HepG2 (cell line): Measurements from ENCODE around the gene HDHD3. TPM values are rescaled to one million over a fixed set of nuclear protein-coding genes. Genes with fewer than 3 reads are reported as not detected.

Experiments
- HDAC6 ChIP-seq: fragments of 200-600 bp; sonication (generic); IDR thresholded peaks from 2 replicates; pipeline ENCODE4 v1.7.0; 2017; ENCODE audit warnings: mild to moderate bottlenecking, antibody characterized with exemption, low read length, low read depth
- KDM5A ChIP-seq: fragments of 200-600 bp; sonication (generic); IDR thresholded peaks from 2 replicates; pipeline ENCODE4 v1.7.0; 2018; ENCODE audit warnings: antibody characterized with exemption, mild to moderate bottlenecking, low read length, borderline replicate concordance
- MAF1 ChIP-seq: sonication (generic); formaldehyde crosslinking; IDR thresholded peaks from 2 replicates; pipeline ENCODE4 v1.5.0; 2020; ENCODE audit warnings: missing genetic modification reagents, borderline replicate concordance
- MAFK ChIP-seq, 2 experiments: IDR thresholded peaks in 1 of 2; conservative IDR thresholded peaks in 1 of 2; 2 replicates each; pipeline ENCODE4 v1.6.1; 2011; ENCODE audit warnings: improper control_type of control experiment in 2 of 2, low read length in 2 of 2
- MTA3 ChIP-seq: sonication (generic); formaldehyde crosslinking; IDR thresholded peaks from 2 replicates; pipeline ENCODE4 v1.4.0; 2020; ENCODE audit warnings: missing genetic modification reagents
- MTF1 ChIP-seq: sonication (generic); formaldehyde crosslinking; IDR thresholded peaks from 2 replicates; pipeline ENCODE4 v1.5.0; 2020; ENCODE audit warnings: missing genetic modification reagents
- NBN ChIP-seq: fragments of 450-650 bp; conservative IDR thresholded peaks from 2 replicates; pipeline ENCODE4 v1.6.1; 2017
- RFX5 ChIP-seq: IDR thresholded peaks from 2 replicates; pipeline ENCODE4 v1.6.1; 2011; ENCODE audit warnings: low read depth, low read length, improper control_type of control experiment
- ZNF10 ChIP-seq: sonication (generic); formaldehyde crosslinking; IDR thresholded peaks from 2 replicates; pipeline ENCODE4 v1.4.0; 2020; ENCODE audit warnings: mild to moderate bottlenecking, low read depth, missing genetic modification reagents, borderline replicate concordance
- ZNF354B ChIP-seq: sonication (generic); formaldehyde crosslinking; IDR thresholded peaks from 2 replicates; pipeline ENCODE4 v1.8.0; 2022; ENCODE audit warnings: mild to moderate bottlenecking, missing genetic modification reagents
- ZNF709 ChIP-seq: sonication (generic); formaldehyde crosslinking; IDR thresholded peaks from 2 replicates; pipeline ENCODE4 v1.5.0; 2020; ENCODE audit warnings: mild to moderate bottlenecking, missing genetic modification reagents
- ZNF777 ChIP-seq: sonication (generic); formaldehyde crosslinking; IDR thresholded peaks from 2 replicates; pipeline ENCODE4 v1.4.0; 2020; ENCODE audit warnings: missing genetic modification reagents
- polyA plus RNA-seq, 8 experiments: library from polyadenylated mRNA; depleted of rRNA in 3 of 8; stranded (reverse) in 7 of 8; unstranded in 1 of 8; fragments of >200 nt; fragmentation: Illumina TruSeq in 4 of 8; extraction: Trizol in 4 of 8; gene quantifications; 2 replicates each; pipeline versions ENCODE4 v1.2.1 to v1.2.3, GENCODE V29; 2011 to 2016; ENCODE audit warnings: low read depth in 4 of 8, missing spikeins in 1 of 8, mixed read lengths in 1 of 8; ENCODE audit not compliant: insufficient read depth in 1 of 8
- total RNA-seq, 5 experiments: library from RNA; depleted of rRNA; stranded (reverse); fragments of >200 nt; fragmentation: Illumina TruSeq; extraction: Trizol; gene quantifications; 2 replicates each; pipeline ENCODE4 v1.2.3, GENCODE V29; 2016; ENCODE audit warnings: low read depth in 1 of 5
- TF ChIP-seq, protein P1 (sequence below): sonication (generic); formaldehyde crosslinking; IDR thresholded peaks from 2 replicates; pipeline ENCODE4 v1.5.0; 2020; ENCODE audit warnings: mild to moderate bottlenecking, missing genetic modification reagents
- TF ChIP-seq, protein P2 (sequence below): sonication (generic); formaldehyde crosslinking; IDR thresholded peaks from 2 replicates; pipeline ENCODE4 v1.4.0; 2020; ENCODE audit warnings: mild to moderate bottlenecking, low read depth, missing genetic modification reagents
- TF ChIP-seq, protein P3 (sequence below): IDR thresholded peaks from 2 replicates; pipeline ENCODE4 v1.6.1; 2018; ENCODE audit warnings: missing genetic modification reagents
- TF ChIP-seq, protein P4 (sequence below): sonication (generic); formaldehyde crosslinking; IDR thresholded peaks from 2 replicates; pipeline ENCODE4 v1.8.1; 2023; ENCODE audit warnings: mild to moderate bottlenecking, missing genetic modification reagents
- TF ChIP-seq, protein P5 (sequence below): sonication (generic); formaldehyde crosslinking; IDR thresholded peaks from 2 replicates; pipeline ENCODE4 v1.5.0; 2020; ENCODE audit warnings: mild to moderate bottlenecking, missing genetic modification reagents
- TF ChIP-seq, protein P6 (sequence below): sonication (generic); formaldehyde crosslinking; IDR thresholded peaks from 2 replicates; pipeline ENCODE4 v1.4.0; 2020; ENCODE audit warnings: missing genetic modification reagents, borderline replicate concordance

Gene HDHD3
- total and polyA plus RNA-seq, 2 of the 13 experiments (the other 11 are each of a cell fraction or from before 2014, with no cell fraction given): 23.1 to 38.5 TPM

DNA sequence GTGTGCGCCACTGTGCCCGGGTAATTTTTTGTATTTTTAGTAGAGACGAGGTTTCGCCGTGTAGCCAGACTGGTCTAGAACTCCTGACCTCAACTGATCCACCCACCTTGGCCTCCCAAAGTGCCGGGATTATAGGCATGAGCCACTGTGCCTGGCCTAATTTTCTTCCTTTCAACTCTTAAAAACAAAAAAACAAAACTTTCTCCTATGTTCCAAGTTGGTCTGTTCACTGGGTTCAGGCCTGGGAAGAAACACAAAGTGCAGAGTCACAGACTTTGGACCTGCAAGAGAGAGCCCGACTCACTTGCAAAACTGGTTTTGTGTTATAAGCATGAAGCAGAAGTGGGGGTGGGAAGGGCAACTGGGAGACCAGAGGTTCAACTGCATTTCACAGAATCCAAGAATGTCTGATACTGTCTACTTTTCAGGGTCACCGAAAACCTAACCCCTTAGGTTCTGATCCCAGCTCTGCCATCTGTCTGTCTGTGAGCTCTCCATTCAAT is 5.2 kb upstream of the HDHD3 start (continued):
- TF ChIP-seq, protein P1, sequence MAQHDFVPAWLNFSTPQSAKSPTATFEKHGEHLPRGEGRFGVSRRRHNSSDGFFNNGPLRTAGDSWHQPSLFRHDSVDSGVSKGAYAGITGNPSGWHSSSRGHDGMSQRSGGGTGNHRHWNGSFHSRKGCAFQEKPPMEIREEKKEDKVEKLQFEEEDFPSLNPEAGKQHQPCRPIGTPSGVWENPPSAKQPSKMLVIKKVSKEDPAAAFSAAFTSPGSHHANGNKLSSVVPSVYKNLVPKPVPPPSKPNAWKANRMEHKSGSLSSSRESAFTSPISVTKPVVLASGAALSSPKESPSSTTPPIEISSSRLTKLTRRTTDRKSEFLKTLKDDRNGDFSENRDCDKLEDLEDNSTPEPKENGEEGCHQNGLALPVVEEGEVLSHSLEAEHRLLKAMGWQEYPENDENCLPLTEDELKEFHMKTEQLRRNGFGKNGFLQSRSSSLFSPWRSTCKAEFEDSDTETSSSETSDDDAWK: no peak
- TF ChIP-seq HDAC6: no peak
- no peak for TF ChIP-seq ZNF777 (CRISPR knock-in tag)
- TF ChIP-seq ZNF709: no peak
- no peak for TF ChIP-seq NBN
- TF ChIP-seq, protein P2, sequence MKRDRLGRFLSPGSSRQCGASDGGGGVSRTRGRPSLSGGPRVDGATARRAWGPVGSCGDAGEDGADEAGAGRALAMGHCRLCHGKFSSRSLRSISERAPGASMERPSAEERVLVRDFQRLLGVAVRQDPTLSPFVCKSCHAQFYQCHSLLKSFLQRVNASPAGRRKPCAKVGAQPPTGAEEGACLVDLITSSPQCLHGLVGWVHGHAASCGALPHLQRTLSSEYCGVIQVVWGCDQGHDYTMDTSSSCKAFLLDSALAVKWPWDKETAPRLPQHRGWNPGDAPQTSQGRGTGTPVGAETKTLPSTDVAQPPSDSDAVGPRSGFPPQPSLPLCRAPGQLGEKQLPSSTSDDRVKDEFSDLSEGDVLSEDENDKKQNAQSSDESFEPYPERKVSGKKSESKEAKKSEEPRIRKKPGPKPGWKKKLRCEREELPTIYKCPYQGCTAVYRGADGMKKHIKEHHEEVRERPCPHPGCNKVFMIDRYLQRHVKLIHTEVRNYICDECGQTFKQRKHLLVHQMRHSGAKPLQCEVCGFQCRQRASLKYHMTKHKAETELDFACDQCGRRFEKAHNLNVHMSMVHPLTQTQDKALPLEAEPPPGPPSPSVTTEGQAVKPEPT: no peak
- TF ChIP-seq, protein P3, sequence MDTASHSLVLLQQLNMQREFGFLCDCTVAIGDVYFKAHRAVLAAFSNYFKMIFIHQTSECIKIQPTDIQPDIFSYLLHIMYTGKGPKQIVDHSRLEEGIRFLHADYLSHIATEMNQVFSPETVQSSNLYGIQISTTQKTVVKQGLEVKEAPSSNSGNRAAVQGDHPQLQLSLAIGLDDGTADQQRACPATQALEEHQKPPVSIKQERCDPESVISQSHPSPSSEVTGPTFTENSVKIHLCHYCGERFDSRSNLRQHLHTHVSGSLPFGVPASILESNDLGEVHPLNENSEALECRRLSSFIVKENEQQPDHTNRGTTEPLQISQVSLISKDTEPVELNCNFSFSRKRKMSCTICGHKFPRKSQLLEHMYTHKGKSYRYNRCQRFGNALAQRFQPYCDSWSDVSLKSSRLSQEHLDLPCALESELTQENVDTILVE: no peak
- no peak for TF ChIP-seq RFX5
- no peak for TF ChIP-seq MTF1 (CRISPR knock-in tag)
- TF ChIP-seq KDM5A: no peak
- no peak for TF ChIP-seq MTA3 (CRISPR knock-in tag)
- TF ChIP-seq, protein P4, sequence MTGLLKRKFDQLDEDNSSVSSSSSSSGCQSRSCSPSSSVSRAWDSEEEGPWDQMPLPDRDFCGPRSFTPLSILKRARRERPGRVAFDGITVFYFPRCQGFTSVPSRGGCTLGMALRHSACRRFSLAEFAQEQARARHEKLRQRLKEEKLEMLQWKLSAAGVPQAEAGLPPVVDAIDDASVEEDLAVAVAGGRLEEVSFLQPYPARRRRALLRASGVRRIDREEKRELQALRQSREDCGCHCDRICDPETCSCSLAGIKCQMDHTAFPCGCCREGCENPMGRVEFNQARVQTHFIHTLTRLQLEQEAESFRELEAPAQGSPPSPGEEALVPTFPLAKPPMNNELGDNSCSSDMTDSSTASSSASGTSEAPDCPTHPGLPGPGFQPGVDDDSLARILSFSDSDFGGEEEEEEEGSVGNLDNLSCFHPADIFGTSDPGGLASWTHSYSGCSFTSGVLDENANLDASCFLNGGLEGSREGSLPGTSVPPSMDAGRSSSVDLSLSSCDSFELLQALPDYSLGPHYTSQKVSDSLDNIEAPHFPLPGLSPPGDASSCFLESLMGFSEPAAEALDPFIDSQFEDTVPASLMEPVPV (CRISPR knock-in tag): no peak
- TF ChIP-seq MAFK (conservative IDR thresholded peaks at IDR 0.05 in 1 of 2, IDR thresholded peaks at IDR 0.05 in 1 of 2; ENCODE audit: low read length in 2 of 2): peak in 1 of 2 experiments; percentile 23; a peak in 3 of 4 replicates
- no peak for TF ChIP-seq MAF1 (CRISPR knock-in tag)
- TF ChIP-seq ZNF10 (CRISPR knock-in tag): no peak
- TF ChIP-seq, protein P5, sequence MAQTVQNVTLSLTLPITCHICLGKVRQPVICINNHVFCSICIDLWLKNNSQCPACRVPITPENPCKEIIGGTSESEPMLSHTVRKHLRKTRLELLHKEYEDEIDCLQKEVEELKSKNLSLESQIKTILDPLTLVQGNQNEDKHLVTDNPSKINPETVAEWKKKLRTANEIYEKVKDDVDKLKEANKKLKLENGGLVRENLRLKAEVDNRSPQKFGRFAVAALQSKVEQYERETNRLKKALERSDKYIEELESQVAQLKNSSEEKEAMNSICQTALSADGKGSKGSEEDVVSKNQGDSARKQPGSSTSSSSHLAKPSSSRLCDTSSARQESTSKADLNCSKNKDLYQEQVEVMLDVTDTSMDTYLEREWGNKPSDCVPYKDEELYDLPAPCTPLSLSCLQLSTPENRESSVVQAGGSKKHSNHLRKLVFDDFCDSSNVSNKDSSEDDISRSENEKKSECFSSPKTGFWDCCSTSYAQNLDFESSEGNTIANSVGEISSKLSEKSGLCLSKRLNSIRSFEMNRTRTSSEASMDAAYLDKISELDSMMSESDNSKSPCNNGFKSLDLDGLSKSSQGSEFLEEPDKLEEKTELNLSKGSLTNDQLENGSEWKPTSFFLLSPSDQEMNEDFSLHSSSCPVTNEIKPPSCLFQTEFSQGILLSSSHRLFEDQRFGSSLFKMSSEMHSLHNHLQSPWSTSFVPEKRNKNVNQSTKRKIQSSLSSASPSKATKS: no peak
- TF ChIP-seq ZNF354B (CRISPR knock-in tag): no peak
- TF ChIP-seq, protein P6, sequence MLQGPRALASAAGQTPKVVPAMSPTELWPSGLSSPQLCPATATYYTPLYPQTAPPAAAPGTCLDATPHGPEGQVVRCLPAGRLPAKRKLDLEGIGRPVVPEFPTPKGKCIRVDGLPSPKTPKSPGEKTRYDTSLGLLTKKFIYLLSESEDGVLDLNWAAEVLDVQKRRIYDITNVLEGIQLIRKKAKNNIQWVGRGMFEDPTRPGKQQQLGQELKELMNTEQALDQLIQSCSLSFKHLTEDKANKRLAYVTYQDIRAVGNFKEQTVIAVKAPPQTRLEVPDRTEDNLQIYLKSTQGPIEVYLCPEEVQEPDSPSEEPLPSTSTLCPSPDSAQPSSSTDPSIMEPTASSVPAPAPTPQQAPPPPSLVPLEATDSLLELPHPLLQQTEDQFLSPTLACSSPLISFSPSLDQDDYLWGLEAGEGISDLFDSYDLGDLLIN (CRISPR knock-in tag): no peak
